Neutrophil (primary cell): ENCODE results near the gene VSTM4.

ENCODE experiments used
- H3K27ac ChIP-seq: fragments of 200-600 bp; sonication (generic); 2 replicates; pipeline ENCODE4 v1.5.1; 2016; ENCODE audit warnings: mild to moderate bottlenecking, moderate library complexity
- H3K27me3 ChIP-seq: fragments of 200-600 bp; sonication (generic); 2 replicates; pipeline ENCODE4 v1.6.0; 2016; ENCODE audit warnings: mild to moderate bottlenecking
- H3K36me3 ChIP-seq: fragments of 200-600 bp; sonication (generic); 2 replicates; pipeline ENCODE4 v1.5.1; 2017
- H3K4me1 ChIP-seq, 2 experiments: fragments of 200-600 bp in 1 of 2; sonication (generic) in 1 of 2; 1 replicate in 1 of 2; 2 replicates in 1 of 2; pipeline versions ENCODE4 v1.5.1 to v1.6.1; 2013 to 2016; ENCODE audit warnings: low read depth in 1 of 2, low read length in 1 of 2, mild to moderate bottlenecking in 1 of 2, moderate library complexity in 1 of 2; ENCODE audit not compliant: control insufficient read depth in 1 of 2, insufficient read depth in 1 of 2
- H3K4me3 ChIP-seq, 2 experiments: fragments of 200-600 bp in 1 of 2; sonication (generic) in 1 of 2; 1 replicate in 1 of 2; 2 replicates in 1 of 2; pipeline ENCODE4 v1.5.1; 2013 to 2016; ENCODE audit warnings: low read depth in 1 of 2, low read length in 1 of 2, mild to moderate bottlenecking in 1 of 2, moderate library complexity in 1 of 2
- H3K9me3 ChIP-seq: fragments of 200-600 bp; sonication (generic); 2 replicates; pipeline ENCODE4 v1.5.1; 2016
- CTCF ChIP-seq: fragments of 200-600 bp; sonication (generic); IDR thresholded peaks from 2 replicates; pipeline ENCODE4 v1.5.1; 2016; ENCODE audit warnings: antibody characterized with exemption

The VSTM4 gene

GRCh38 chr10:49066944-49067730 is 48.2 kb downstream of the VSTM4 start:
- Histone ChIP-seq H3K4me3 (no peak overlapping the region), H3K36me3 (no peaks in the 10 kb centered on the region), H3K4me1 (no peaks in the 10 kb centered on the region), H3K27ac (no peak overlapping the region), H3K27me3 (no peaks in the 10 kb centered on the region), H3K9me3 (no peaks in the 10 kb centered on the region)
- no peak for TF ChIP-seq CTCF

- H3K9me3 ChIP-seq, result no peaks in the 10 kb centered on the region
- no peak overlapping the region for H3K27ac ChIP-seq
- TF ChIP-seq CTCF, result no peak
- no peaks in the 10 kb centered on the region for H3K36me3 ChIP-seq
- H3K4me1 ChIP-seq, result no peaks in the 10 kb centered on the region
- H3K4me3 ChIP-seq, result no peak overlapping the region
- no peaks in the 10 kb centered on the region for H3K27me3 ChIP-seq
Measured at GRCh38 chr10:49062229-49062628, 53.1 kb downstream of the VSTM4 start.

GRCh38 chr10:49061667-49062066 is 53.7 kb downstream of the VSTM4 start:
- Histone ChIP-seq H3K4me1 (no peaks in the 10 kb centered on the region), H3K4me3 (no peak overlapping the region), H3K27ac (no peak overlapping the region), H3K27me3 (no peaks in the 10 kb centered on the region), H3K36me3 (no peaks in the 10 kb centered on the region), H3K9me3 (no peaks in the 10 kb centered on the region)
- no peak for TF ChIP-seq CTCF

GRCh38 chr10:49058463-49059255 is 56.7 kb downstream of the VSTM4 start:
- Histone ChIP-seq H3K4me3 (no peak overlapping the region), H3K4me1 (no peaks in the 10 kb centered on the region), H3K9me3 (no peaks in the 10 kb centered on the region), H3K36me3 (no peaks in the 10 kb centered on the region), H3K27ac (no peak overlapping the region), H3K27me3 (no peaks in the 10 kb centered on the region)
- no peak for TF ChIP-seq CTCF

- H3K27ac ChIP-seq, result no peak overlapping the region
- H3K36me3 ChIP-seq, result no peaks in the 10 kb centered on the region
- TF ChIP-seq CTCF, result no peak
- no peak overlapping the region for H3K4me3 ChIP-seq
- H3K4me1 ChIP-seq, result no peaks in the 10 kb centered on the region
- H3K27me3 ChIP-seq, result no peaks in the 10 kb centered on the region
- H3K9me3 ChIP-seq, result no peaks in the 10 kb centered on the region
Measured at GRCh38 chr10:49057231-49057880, 58.0 kb downstream of the VSTM4 start.
